BJ (cell line): Measurements from ENCODE around the gene DOCK1. TPM values are rescaled to one million over a fixed set of nuclear protein-coding genes. Genes with fewer than 3 reads are reported as not detected.

Source experiments
- CTCF ChIA-PET: fragments of 350-600 bp; formaldehyde crosslinking; extraction: SDS; loops from one replicate; lab custom pipeline; 2021; ENCODE audit warnings: antibody characterized with exemption, inconsistent platforms; lab: Yijun Ruan, JAX
- POLR2A ChIA-PET: fragments of 300-600 bp; sonication (Branson Sonifier 250); formaldehyde crosslinking; extraction: SDS; loops from one replicate; lab custom pipeline; 2021; ENCODE audit warnings: antibody characterized with exemption; lab: Charles Lee
- DNase-seq: peaks from one replicate; pipeline ENCODE4 v3.0.0-alpha.2; 2011; ENCODE audit warnings: low read depth
- H3K27me3 ChIP-seq: 2 replicates; pipeline ENCODE4 v1.6.0; 2011; ENCODE audit warnings: low read length; ENCODE audit not compliant: control insufficient read depth, insufficient read depth
- H3K36me3 ChIP-seq: 2 replicates; pipeline ENCODE4 v1.5.1; 2011; ENCODE audit warnings: low read length; ENCODE audit not compliant: control insufficient read depth, insufficient read depth
- H3K4me3 ChIP-seq: 2 replicates; pipeline ENCODE4 v1.5.1; 2011; ENCODE audit warnings: low read depth, mild to moderate bottlenecking, control low read depth, low read length
- polyA plus RNA-seq: library from polyadenylated mRNA; depleted of rRNA; stranded (reverse); fragments of >200 nt; gene quantifications from 2 replicates; pipeline ENCODE4 v1.2.3, GENCODE V29; 2011
- TF ChIP-seq, protein P1 (sequence below): IDR thresholded peaks from 2 replicates; pipeline ENCODE4 v1.5.1; 2011; ENCODE audit warnings: low read depth, mild to moderate bottlenecking, control low read depth, inconsistent platforms, low read length, moderate library complexity; ENCODE audit not compliant: insufficient read depth

The DOCK1 gene
- polyA plus RNA-seq, 1 experiment: 20.0 TPM

DNA sequence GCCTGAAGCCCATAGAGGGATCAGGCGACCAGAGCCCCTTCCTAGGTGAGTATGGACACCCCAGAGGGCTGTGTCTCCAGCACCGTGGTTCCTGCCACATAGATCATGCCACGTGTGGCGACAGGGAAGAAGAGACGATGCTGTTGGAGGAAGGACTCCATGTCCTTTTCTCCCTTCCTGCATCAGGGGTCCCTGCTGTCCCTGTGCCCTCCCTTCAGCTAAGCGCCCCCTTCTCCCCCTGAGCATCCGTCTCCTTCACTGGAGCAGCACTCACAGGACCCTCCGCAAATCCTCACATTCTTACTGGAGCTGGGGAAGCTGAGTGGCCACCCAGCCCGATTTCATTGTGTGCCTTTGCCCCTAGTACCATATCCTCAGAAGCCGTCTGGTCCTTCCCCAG is 558.3 kb downstream of the DOCK1 start:
- CTCF ChIA-PET: no interaction called here
- TF ChIP-seq, protein P1, sequence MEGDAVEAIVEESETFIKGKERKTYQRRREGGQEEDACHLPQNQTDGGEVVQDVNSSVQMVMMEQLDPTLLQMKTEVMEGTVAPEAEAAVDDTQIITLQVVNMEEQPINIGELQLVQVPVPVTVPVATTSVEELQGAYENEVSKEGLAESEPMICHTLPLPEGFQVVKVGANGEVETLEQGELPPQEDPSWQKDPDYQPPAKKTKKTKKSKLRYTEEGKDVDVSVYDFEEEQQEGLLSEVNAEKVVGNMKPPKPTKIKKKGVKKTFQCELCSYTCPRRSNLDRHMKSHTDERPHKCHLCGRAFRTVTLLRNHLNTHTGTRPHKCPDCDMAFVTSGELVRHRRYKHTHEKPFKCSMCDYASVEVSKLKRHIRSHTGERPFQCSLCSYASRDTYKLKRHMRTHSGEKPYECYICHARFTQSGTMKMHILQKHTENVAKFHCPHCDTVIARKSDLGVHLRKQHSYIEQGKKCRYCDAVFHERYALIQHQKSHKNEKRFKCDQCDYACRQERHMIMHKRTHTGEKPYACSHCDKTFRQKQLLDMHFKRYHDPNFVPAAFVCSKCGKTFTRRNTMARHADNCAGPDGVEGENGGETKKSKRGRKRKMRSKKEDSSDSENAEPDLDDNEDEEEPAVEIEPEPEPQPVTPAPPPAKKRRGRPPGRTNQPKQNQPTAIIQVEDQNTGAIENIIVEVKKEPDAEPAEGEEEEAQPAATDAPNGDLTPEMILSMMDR: no peak

DNA sequence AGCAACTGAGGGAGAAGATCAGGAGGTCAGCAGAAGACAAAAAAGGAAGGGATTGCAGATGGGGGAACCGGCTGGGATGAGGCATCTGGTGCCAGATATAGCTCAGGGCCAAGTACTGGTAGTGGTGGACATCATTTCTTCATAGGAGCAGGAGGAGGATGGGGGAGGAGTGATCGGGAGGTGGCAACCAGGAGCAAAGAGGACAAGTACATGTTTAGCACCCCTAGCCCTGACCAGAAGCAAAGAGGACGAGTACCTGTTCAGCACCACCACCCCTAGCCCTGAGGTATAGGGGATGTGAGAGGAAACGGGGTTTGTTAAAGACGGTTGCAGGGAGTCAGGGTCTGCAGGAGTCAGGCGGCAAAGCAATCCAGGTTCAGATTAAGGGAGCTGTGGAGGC is 559.3 kb downstream of the DOCK1 start:
- Histone ChIP-seq H3K27me3 (no peaks in the 10 kb centered on the region; the same call in none of the 2 replicates), H3K36me3 (no peaks in the 10 kb centered on the region), H3K4me3 (no peak overlapping the region)
- DNase-seq: no peak
- CTCF ChIA-PET: no interaction called here
- POLR2A ChIA-PET: no interaction called here
- TF ChIP-seq, protein P1: no peak

More for the DNA sequence above, 558.3 kb downstream of the DOCK1 start:
- Histone ChIP-seq H3K27me3 (no peaks in the 10 kb centered on the region; the same call in none of the 2 replicates), H3K4me3 (no peak overlapping the region), H3K36me3 (no peaks in the 10 kb centered on the region)
- DNase-seq: no peak
- POLR2A ChIA-PET: no interaction called here

DNA sequence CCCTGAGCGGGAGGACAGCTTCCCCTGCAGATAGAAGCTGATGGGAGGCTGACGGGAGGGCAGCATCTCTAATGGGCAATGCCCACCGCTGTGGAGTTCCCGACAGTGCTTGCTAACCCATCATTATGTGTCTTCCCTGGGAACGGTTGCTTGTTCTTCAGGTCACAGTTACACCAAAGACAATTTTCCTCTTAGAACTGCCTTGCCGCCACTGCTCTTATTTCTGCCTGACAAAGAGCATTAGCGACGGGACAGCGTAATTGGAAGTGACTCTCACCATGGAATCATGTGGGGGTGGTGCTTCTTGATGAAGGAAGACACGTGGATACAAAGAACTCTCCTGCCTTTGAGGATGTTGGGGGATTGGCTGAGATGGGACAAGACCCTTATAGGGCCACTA is 562.6 kb downstream of the DOCK1 start:
- Histone ChIP-seq H3K36me3 (no peaks in the 10 kb centered on the region), H3K27me3 (no peaks in the 10 kb centered on the region; the same call in none of the 2 replicates), H3K4me3 (no peak overlapping the region)
- DNase-seq: no peak
- POLR2A ChIA-PET: no interaction called here
- CTCF ChIA-PET: no interaction called here
- TF ChIP-seq, protein P1: no peak

DNA sequence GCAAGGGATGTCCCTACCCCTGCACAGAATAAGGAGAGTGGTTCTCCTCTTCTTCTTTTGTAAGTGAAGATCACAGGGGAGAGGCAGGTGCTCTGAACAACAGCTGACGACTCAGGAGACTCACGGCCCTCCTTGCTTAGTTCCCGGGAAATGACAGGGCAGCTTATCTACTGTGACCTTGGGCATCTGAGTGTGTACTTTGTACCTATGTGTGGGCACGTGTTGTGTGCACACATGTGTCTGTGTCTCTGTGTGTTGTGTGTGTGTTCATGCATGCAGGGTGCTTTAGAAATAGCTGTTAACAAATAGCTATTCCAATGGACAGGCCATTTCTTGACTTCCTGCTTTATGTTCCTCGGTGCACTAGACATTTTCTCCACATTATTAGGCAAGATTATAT is 563.4 kb downstream of the DOCK1 start:
- TF ChIP-seq, protein P1: no peak
- POLR2A ChIA-PET: no interaction called here
- DNase-seq: no peak

DNA sequence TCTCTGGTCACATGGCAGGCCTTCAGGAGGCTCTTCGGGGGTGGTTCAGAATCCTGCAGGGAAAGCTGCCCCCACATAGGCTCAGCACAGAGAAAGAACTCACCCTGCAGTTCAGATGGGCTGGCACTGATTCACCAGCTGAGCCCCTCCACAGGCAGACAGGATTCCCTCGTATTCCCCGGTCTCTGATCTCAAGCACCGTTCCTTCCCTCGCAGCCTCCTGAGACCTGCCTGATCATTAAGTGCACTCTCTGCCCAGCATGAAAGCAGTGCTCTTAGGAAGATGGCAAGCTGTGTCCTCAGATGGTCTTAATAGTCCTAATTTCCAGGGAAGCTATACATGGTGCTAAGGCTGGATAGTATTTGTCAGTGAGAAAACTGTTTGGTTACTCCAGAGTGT is 565.7 kb downstream of the DOCK1 start:
- TF ChIP-seq, protein P1: no peak
- CTCF ChIA-PET: no interaction called here
- no peaks in the 10 kb centered on the region for H3K36me3 ChIP-seq

More for the DNA sequence above, 563.4 kb downstream of the DOCK1 start:
- Histone ChIP-seq H3K27me3 (no peaks in the 10 kb centered on the region; the same call in none of the 2 replicates), H3K36me3 (no peaks in the 10 kb centered on the region), H3K4me3 (no peak overlapping the region)
- CTCF ChIA-PET: interaction anchor here (0.7 to 0.8 kb wide), 2 partner anchors 9 to 15 kb away, joined by 3 read pairs; no protein-coding TSS in a partner anchor

More for the DNA sequence above, 565.7 kb downstream of the DOCK1 start:
- Histone ChIP-seq H3K4me3 (no peak overlapping the region), H3K27me3 (no peaks in the 10 kb centered on the region; the same call in none of the 2 replicates)
- DNase-seq: no peak
- POLR2A ChIA-PET: no interaction called here
